ENCODE measurements around the gene UQCR11. TPM values are rescaled to one million over a fixed set of nuclear protein-coding genes. Genes with fewer than 3 reads are reported as not detected.

The UQCR11 gene
- total RNA-seq, 1 experiment from 2014 or later: 192 TPM

- no peak for DNase-seq
- H3K9me3 ChIP-seq: no peaks in the 10 kb centered on the region
- H3K27me3 ChIP-seq: no peaks in the 10 kb centered on the region
- H3K4me3 ChIP-seq: no peak overlapping the region
- peaks cover 5% of the 10 kb centered on the region for H3K36me3 ChIP-seq
These were observed 20.6 kb downstream of the UQCR11 start for GRCh38 chr19:1584500-1585242.

GRCh38 chr19:1582201-1582600 lies 23.1 kb downstream of the UQCR11 start:
- Histone ChIP-seq H3K4me3 (no peak overlapping the region), H3K36me3 (peaks cover 5% of the 10 kb centered on the region), H3K27me3 (no peaks in the 10 kb centered on the region), H3K9me3 (no peaks in the 10 kb centered on the region)
- no peak for DNase-seq

GRCh38 chr19:1580957-1581356 lies 24.3 kb downstream of the UQCR11 start:
- no peak for DNase-seq
- Histone ChIP-seq H3K9me3 (no peaks in the 10 kb centered on the region), H3K4me3 (no peak overlapping the region), H3K27me3 (no peaks in the 10 kb centered on the region), H3K36me3 (peaks cover 5% of the 10 kb centered on the region)

- no peaks in the 10 kb centered on the region for H3K9me3 ChIP-seq
- no peak for DNase-seq
- H3K4me3 ChIP-seq: no peak overlapping the region
- H3K36me3 ChIP-seq: peaks cover 5% of the 10 kb centered on the region
- no peaks in the 10 kb centered on the region for H3K27me3 ChIP-seq
These were observed 24.9 kb downstream of the UQCR11 start for GRCh38 chr19:1580382-1580781.

- Histone ChIP-seq H3K36me3 (peaks cover 3% of the 10 kb centered on the region), H3K9me3 (no peaks in the 10 kb centered on the region), H3K4me3 (no peak overlapping the region), H3K27me3 (no peaks in the 10 kb centered on the region)
- DNase-seq: no peak
These were observed 26.0 kb downstream of the UQCR11 start for GRCh38 chr19:1579222-1579621.

- Histone ChIP-seq H3K4me3 (no peak overlapping the region), H3K36me3 (peaks cover 3% of the 10 kb centered on the region), H3K9me3 (no peaks in the 10 kb centered on the region), H3K27me3 (no peaks in the 10 kb centered on the region)
- DNase-seq: no peak
These were observed 27.2 kb downstream of the UQCR11 start for GRCh38 chr19:1577929-1578618.

- Histone ChIP-seq H3K9me3 (no peaks in the 10 kb centered on the region), H3K27me3 (no peaks in the 10 kb centered on the region), H3K36me3 (peaks cover 3% of the 10 kb centered on the region), H3K4me3 (no peak overlapping the region)
- DNase-seq: no peak
These were observed 28.0 kb downstream of the UQCR11 start for GRCh38 chr19:1577090-1577928.

GRCh38 chr19:1576242-1577089 lies 28.8 kb downstream of the UQCR11 start:
- no peak overlapping the region for H3K4me3 ChIP-seq
- no peak for DNase-seq
- H3K27me3 ChIP-seq: no peaks in the 10 kb centered on the region
- peaks cover 3% of the 10 kb centered on the region; the same call in 1 of the 2 replicates for H3K36me3 ChIP-seq
- no peaks in the 10 kb centered on the region for H3K9me3 ChIP-seq

- H3K4me3 ChIP-seq: no peak overlapping the region
- H3K27me3 ChIP-seq: no peaks in the 10 kb centered on the region
- no peak for DNase-seq
- H3K9me3 ChIP-seq: no peaks in the 10 kb centered on the region
- H3K36me3 ChIP-seq: 0 out of 2 replicates have a peak, but pooled peaks cover 2% of the 10 kb centered on the region
These were observed 29.7 kb downstream of the UQCR11 start for GRCh38 chr19:1575323-1576241.

GRCh38 chr19:1574354-1575136 lies 30.7 kb downstream of the UQCR11 start:
- Histone ChIP-seq H3K36me3 (no peaks in the 10 kb centered on the region), H3K9me3 (no peaks in the 10 kb centered on the region)
- no peak for DNase-seq

GRCh38 chr19:1572795-1573194 lies 32.5 kb downstream of the UQCR11 start:
- Histone ChIP-seq H3K4me3 (no peak overlapping the region), H3K27me3 (no peaks in the 10 kb centered on the region), H3K9me3 (no peaks in the 10 kb centered on the region), H3K36me3 (no peaks in the 10 kb centered on the region)
- DNase-seq: no peak

More at GRCh38 chr19:1574354-1575136, 30.7 kb downstream of the UQCR11 start:
- Histone ChIP-seq H3K4me3 (no peak overlapping the region), H3K27me3 (no peaks in the 10 kb centered on the region)

- no peak overlapping the region for H3K4me3 ChIP-seq
- no peaks in the 10 kb centered on the region for H3K9me3 ChIP-seq
- no peaks in the 10 kb centered on the region for H3K27me3 ChIP-seq
- no peaks in the 10 kb centered on the region for H3K36me3 ChIP-seq
- DNase-seq: no peak
These were observed 33.9 kb downstream of the UQCR11 start for GRCh38 chr19:1571358-1571757.

- DNase-seq: no peak
- Histone ChIP-seq H3K9me3 (no peaks in the 10 kb centered on the region), H3K4me3 (no peak overlapping the region), H3K27me3 (no peaks in the 10 kb centered on the region), H3K36me3 (no peaks in the 10 kb centered on the region)
These were observed 34.4 kb downstream of the UQCR11 start for GRCh38 chr19:1570836-1571235.

GRCh38 chr19:1569997-1570396 lies 35.3 kb downstream of the UQCR11 start:
- Histone ChIP-seq H3K36me3 (no peaks in the 10 kb centered on the region), H3K4me3 (no peak overlapping the region), H3K9me3 (no peaks in the 10 kb centered on the region), H3K27me3 (no peaks in the 10 kb centered on the region)
- DNase-seq: no peak

Measured in MG63 (cell line).